Heart left ventricle (tissue), 13 donors: Measurements from ENCODE around the gene TSC1.

Experiments
- POLR2A ChIP-seq, 2 donors: fragments of 450-650 bp; IDR thresholded peaks; one replicate each; pipeline ENCODE4 v1.6.1; 2017; ENCODE audit warnings: antibody characterized with exemption in 2 of 2, mild to moderate bottlenecking in 2 of 2, moderate library complexity in 2 of 2
- TF ChIP-seq, protein P1 (sequence below), 12 donors: fragments of 200-600 bp; sonication (generic) in 4 of 12; IDR thresholded peaks; one replicate each; pipeline versions ENCODE4 v1.5.0 to v1.8.0; 2018 to 2022; ENCODE audit warnings: antibody characterized with exemption in 12 of 12, mild to moderate bottlenecking in 5 of 12
- donor health status: ischemic (EF 13 %, LVEDD 7.1; RV severe dilation, severe dysfunction).
- donor health status: DM: no; HTN: yes; CAD: no.
- donor health status: DM: no; HTN: no; CAD: no.
- donor health status: ischemic (EF 25% LVEDD 6.9; RV normal size, moderate dysfunction).
- donor health status: ischemic (EF 25% LVEDD 5.7; RV mildly dilated, moderate dysfunction).
- donor health status: ischemic (EF 35%, LVEDD 5.7; RV mildly dilated, moderate dysfunction).
- donor health status: nonischemic (EF 11% LVEDD 7.7; RV severe dilation, severe dysfunction).
- donor health status: DM: yes; HTN: yes; CAD: no.
- donor health status: PGD.
- donor health status: ischemic (EF 29% LVEDD 5.4; RV normal size, mild dysfunction).
- donor health status: nonischemic (EF 23%, LVEDD 6.1; RV moderate dilation, normal function).

DNA sequence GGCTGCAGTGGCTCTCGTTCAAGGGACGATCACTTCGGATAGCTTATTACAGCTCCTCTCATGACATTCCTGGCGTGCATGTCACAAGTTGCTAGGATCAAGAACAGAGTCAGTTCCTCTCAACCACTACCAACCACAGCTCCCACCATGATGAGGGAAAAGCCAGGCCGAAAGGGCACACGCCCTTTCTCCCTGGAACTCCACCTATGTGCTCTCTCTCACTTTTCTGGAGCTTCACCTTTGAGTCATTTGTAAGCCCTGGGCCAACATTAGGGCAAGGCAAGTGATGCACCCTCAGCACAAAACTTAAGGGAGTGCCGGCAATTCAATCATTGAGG, 64.1 kb downstream of the TSC1 start:
- TF ChIP-seq, protein P1, sequence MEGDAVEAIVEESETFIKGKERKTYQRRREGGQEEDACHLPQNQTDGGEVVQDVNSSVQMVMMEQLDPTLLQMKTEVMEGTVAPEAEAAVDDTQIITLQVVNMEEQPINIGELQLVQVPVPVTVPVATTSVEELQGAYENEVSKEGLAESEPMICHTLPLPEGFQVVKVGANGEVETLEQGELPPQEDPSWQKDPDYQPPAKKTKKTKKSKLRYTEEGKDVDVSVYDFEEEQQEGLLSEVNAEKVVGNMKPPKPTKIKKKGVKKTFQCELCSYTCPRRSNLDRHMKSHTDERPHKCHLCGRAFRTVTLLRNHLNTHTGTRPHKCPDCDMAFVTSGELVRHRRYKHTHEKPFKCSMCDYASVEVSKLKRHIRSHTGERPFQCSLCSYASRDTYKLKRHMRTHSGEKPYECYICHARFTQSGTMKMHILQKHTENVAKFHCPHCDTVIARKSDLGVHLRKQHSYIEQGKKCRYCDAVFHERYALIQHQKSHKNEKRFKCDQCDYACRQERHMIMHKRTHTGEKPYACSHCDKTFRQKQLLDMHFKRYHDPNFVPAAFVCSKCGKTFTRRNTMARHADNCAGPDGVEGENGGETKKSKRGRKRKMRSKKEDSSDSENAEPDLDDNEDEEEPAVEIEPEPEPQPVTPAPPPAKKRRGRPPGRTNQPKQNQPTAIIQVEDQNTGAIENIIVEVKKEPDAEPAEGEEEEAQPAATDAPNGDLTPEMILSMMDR (IDR thresholded peaks at IDR 0.05), result no peak
- no peak for TF ChIP-seq POLR2A (IDR thresholded peaks at IDR 0.05)
